ENCODE measurements around the gene OPA1. TPM values are rescaled to one million over a fixed set of nuclear protein-coding genes. Genes with fewer than 3 reads are reported as not detected.

Gene OPA1
- total RNA-seq, 1 donor from 2014 or later, result 54.6 TPM

DNA sequence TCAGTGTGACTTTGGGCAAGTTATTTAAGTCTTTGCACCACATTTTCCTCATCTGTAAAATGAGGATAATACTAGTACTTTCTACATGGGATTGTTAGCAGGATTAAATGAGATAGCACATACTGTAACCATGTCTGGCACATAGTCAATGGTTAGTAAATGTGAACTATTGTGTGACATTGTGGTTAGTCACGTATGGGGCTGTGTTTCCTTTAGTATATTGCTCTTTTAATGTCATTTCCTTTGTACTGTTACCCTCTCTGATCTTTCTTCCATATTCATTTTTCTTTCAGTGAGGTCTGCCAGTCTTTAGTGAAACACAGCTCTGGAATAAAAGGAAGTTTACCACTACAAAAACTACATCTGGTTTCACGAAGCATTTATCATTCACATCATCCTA lies 21.4 kb downstream of the OPA1 start:
- Mint-ChIP-seq H3K36me3 (ENCODE audit: low read depth) (peaks cover 9% of the 10 kb centered on the region), H3K27me3 (ENCODE audit: low read depth) (no peaks in the 10 kb centered on the region), H3K4me3 (ENCODE audit: unreplicated experiment) (no peak overlapping the region), H3K27ac (ENCODE audit: unreplicated experiment) (no peak overlapping the region), H3K9me3 (ENCODE audit: low read depth) (peaks cover 5% of the 10 kb centered on the region), H3K4me1 (ENCODE audit: low read depth) (peaks cover 5% of the 10 kb centered on the region)
- DNase-seq (ENCODE audit: low spot score), result no peak
- TF ChIP-seq, protein P1, sequence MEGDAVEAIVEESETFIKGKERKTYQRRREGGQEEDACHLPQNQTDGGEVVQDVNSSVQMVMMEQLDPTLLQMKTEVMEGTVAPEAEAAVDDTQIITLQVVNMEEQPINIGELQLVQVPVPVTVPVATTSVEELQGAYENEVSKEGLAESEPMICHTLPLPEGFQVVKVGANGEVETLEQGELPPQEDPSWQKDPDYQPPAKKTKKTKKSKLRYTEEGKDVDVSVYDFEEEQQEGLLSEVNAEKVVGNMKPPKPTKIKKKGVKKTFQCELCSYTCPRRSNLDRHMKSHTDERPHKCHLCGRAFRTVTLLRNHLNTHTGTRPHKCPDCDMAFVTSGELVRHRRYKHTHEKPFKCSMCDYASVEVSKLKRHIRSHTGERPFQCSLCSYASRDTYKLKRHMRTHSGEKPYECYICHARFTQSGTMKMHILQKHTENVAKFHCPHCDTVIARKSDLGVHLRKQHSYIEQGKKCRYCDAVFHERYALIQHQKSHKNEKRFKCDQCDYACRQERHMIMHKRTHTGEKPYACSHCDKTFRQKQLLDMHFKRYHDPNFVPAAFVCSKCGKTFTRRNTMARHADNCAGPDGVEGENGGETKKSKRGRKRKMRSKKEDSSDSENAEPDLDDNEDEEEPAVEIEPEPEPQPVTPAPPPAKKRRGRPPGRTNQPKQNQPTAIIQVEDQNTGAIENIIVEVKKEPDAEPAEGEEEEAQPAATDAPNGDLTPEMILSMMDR (IDR thresholded peaks at IDR 0.05), result no peak

DNA sequence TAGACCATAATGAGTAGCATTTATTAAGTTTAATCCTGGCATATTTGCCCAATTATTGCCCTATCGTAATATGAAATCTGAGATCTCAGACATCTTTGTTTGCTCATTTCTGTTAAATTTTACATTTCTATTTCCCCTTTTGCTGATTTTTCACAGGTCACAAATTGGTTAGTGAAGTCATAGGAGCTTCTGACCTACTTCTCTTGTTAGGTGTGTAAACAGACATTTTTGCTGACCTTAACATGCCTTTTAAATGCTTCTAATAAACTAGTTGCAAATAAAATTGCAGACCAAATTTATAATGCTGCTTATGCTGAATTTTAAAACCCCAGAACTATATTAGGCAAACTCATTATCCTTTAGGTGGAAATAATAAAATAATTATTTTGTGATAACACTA lies 24.6 kb downstream of the OPA1 start:
- H3K4me1 Mint-ChIP-seq (ENCODE audit: low read depth), result peaks cover 5% of the 10 kb centered on the region
- H3K4me3 Mint-ChIP-seq (ENCODE audit: unreplicated experiment), result no peak overlapping the region
- H3K27ac Mint-ChIP-seq (ENCODE audit: unreplicated experiment), result no peak overlapping the region
- no peaks in the 10 kb centered on the region for H3K27me3 Mint-ChIP-seq (ENCODE audit: low read depth)
- H3K36me3 Mint-ChIP-seq (ENCODE audit: low read depth), result peaks cover 14% of the 10 kb centered on the region
- no peak for DNase-seq (ENCODE audit: low spot score)
- TF ChIP-seq, protein P1 (IDR thresholded peaks at IDR 0.05), result no peak
- no peaks in the 10 kb centered on the region for H3K9me3 Mint-ChIP-seq (ENCODE audit: low read depth)

DNA sequence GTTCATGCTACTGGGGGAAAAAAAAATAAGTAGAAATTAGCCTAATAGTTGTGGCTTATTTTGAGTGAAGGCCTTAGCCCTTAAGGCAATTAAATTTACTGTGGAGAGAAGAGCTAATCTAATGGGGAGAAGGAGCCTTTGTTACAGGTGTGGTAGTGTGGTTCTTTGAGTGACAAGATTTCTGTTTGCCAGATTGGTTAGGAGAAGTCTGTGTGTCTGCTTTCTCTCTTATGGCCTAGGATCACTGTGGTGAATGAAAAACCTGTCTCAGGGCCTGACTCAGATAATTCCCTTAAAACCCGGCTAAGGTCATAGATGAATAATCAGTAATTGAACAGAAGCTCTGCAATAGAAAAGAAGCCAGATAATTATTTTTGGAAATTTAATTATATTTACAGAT lies 27.0 kb downstream of the OPA1 start:
- H3K27me3 Mint-ChIP-seq (ENCODE audit: low read depth), result no peaks in the 10 kb centered on the region
- DNase-seq (ENCODE audit: low spot score), result no peak
- no peak overlapping the region for H3K4me3 Mint-ChIP-seq (ENCODE audit: unreplicated experiment)
- no peak overlapping the region for H3K27ac Mint-ChIP-seq (ENCODE audit: unreplicated experiment)
- no peaks in the 10 kb centered on the region for H3K9me3 Mint-ChIP-seq (ENCODE audit: low read depth)
- H3K4me1 Mint-ChIP-seq (ENCODE audit: low read depth), result peaks cover 5% of the 10 kb centered on the region
- TF ChIP-seq, protein P1 (IDR thresholded peaks at IDR 0.05), result no peak
- H3K36me3 Mint-ChIP-seq (ENCODE audit: low read depth), result peaks cover 14% of the 10 kb centered on the region

DNA sequence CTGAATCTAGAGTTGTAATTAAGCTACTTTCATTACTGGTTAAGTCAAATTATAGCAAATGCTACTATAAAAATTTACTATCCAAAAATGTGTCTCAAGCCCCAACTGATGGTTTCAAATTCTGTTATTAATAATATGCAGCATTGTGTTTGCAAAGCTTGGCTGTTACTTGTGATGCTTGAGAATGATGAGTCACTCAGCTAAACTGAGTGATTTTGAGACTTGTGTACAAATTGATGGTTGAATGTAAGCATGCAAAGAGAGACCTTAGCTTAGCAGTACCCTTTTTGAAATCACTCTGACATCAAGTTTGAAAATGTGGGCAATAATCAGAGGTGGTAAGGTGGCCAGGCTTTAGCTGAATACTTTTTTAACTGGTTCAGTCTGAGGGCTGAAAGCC lies 27.6 kb downstream of the OPA1 start:
- Mint-ChIP-seq H3K4me1 (ENCODE audit: low read depth) (peaks cover 5% of the 10 kb centered on the region), H3K4me3 (ENCODE audit: unreplicated experiment) (no peak overlapping the region), H3K36me3 (ENCODE audit: low read depth) (peaks cover 14% of the 10 kb centered on the region), H3K9me3 (ENCODE audit: low read depth) (no peaks in the 10 kb centered on the region), H3K27ac (ENCODE audit: unreplicated experiment) (no peak overlapping the region), H3K27me3 (ENCODE audit: low read depth) (no peaks in the 10 kb centered on the region)
- DNase-seq (ENCODE audit: low spot score), result no peak
- TF ChIP-seq, protein P1 (IDR thresholded peaks at IDR 0.05), result no peak

DNA sequence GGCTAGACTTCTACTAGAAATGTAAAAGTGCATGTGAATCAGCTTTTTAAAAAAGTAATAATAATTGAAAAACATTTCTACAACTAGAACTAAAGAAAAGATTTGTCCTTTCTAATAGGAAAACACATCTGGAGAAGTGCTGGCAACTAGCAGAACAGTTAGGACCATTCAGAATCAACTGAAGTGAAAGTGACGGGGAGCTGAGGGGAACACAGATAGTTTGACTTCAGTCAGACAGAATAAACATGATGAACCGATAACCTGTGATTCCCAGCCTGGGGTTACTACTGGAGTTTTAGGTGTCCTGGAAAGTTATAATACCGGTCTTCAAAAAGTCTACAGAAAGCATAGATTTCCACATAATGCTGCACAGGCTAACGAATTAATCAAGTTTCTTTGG lies 28.1 kb downstream of the OPA1 start:
- Mint-ChIP-seq H3K27ac (ENCODE audit: unreplicated experiment) (no peak overlapping the region), H3K4me1 (ENCODE audit: low read depth) (peaks cover 2% of the 10 kb centered on the region), H3K27me3 (ENCODE audit: low read depth) (no peaks in the 10 kb centered on the region), H3K4me3 (ENCODE audit: unreplicated experiment) (no peak overlapping the region), H3K36me3 (ENCODE audit: low read depth) (peaks cover 18% of the 10 kb centered on the region), H3K9me3 (ENCODE audit: low read depth) (no peaks in the 10 kb centered on the region)
- TF ChIP-seq, protein P1 (IDR thresholded peaks at IDR 0.05), result no peak
- no peak for DNase-seq (ENCODE audit: low spot score)
